ENCODE data around the gene RASSF7. TPM values are rescaled to one million over a fixed set of nuclear protein-coding genes. Genes with fewer than 3 reads are reported as not detected.

The RASSF7 gene
- polyA plus RNA-seq, 1 of the 3 experiments (the other 2 are of a cell fraction), result 19.8 TPM

DNA sequence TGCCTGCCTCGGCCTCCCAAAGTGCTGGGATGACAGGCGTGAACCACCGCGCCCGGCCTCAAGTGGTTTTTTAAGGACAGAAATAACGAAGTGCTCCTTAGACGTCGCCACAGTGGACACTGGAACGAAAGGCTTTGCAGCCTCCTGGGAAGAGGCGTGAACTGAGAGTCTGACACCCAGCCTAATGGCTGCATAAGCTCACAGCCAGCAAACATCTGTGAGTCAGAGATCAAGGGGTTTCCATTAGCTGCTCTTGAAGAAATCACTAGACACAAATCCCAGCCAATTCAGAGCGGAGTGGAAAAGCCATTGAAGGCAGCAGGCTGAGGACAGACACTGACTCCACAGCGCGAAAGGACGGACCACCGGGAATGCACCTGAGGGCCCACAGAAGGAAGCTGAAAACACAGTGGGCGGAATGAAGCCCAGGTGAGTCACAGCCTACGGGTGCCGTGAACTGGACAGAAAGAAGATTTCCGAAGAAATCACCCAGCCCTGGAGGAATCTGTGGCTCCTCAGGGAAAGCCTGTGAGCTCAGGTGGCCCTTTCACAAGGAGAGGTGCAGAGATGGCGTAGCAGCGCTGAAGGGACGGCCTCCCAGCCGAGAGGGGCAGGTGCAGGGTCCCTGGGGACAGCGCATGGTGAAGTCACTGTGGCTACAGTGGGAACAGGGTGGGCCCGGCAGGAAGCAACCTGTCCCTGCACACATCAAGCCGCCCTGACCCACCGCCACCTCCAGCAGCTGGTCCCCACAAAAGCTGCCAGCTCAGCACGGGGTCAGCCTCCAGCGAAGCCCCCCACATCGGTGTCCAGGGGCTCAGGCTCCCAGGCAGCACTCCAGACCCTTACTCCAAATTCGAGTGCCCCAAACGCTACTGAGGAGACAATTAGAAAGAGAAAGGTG is 11.8 kb upstream of the RASSF7 start:
- Histone ChIP-seq H3K79me2 (ENCODE audit: insufficient read depth) (no peaks in the 10 kb centered on the region), H3K9ac (no peak overlapping the region), H3F3A (replicated peaks; ENCODE audit: insufficient read depth) (no peaks in the 10 kb centered on the region), H3K4me3 (ENCODE audit: low read depth in 2 of 2, low read length in 1 of 2) (no peak overlapping the region), H4K20me1 (ENCODE audit: insufficient read depth) (no peaks in the 10 kb centered on the region), H3K36me3 (replicated peaks in 1 of 2; ENCODE audit: control insufficient read depth in 1 of 2, insufficient read depth in 2 of 2, low read length in 1 of 2) (no peaks in the 10 kb centered on the region), H3K4me2 (no peak overlapping the region), H3K9me3 (no peaks in the 10 kb centered on the region), H3K9me2 (no peaks in the 10 kb centered on the region), H2AFZ (ENCODE audit: low read depth) (no peak overlapping the region), H3K4me1 (ENCODE audit: control insufficient read depth in 1 of 2, insufficient read depth in 2 of 2, low read depth in 1 of 2, low read length in 1 of 2) (peaks cover 0 to 4% of the 10 kb centered on the region in 2 experiments; a peak in 1 of 4 replicates), H3K27me3 (ENCODE audit: insufficient read depth) (no peaks in the 10 kb centered on the region), H3K27ac (ENCODE audit: low read depth in 2 of 2, low read length in 1 of 2) (no peak overlapping the region)
- no peak for DNase-seq
- WGBS (ENCODE audit: low lambda C conversion rate), result 78% methylated on average over 30 of the region's 32 CpGs
- ChIA-PET CTCF (interaction anchor here (1.5 kb wide), 1 partner anchor 179 kb away, joined by 7 read pairs; no protein-coding TSS in a partner anchor), POLR2A (no interaction called here)
- TF ChIP-seq TCF12 (IDR thresholded peaks at IDR 0.05) (no peak), FOXJ3 (CRISPR knock-in tag; IDR thresholded peaks at IDR 0.05) (no peak), CHD2 (IDR thresholded peaks at IDR 0.05; ENCODE audit: low read length, partially characterized antibody) (no peak), GABPA (IDR thresholded peaks at IDR 0.05; ENCODE audit: low read depth) (no peak), TAF1 (IDR thresholded peaks at IDR 0.05; ENCODE audit: borderline replicate concordance, low read depth, low read length) (no peak), USF2 (IDR thresholded peaks at IDR 0.05; ENCODE audit: borderline replicate concordance, low read depth, low read length) (no peak), FOXM1 (IDR thresholded peaks at IDR 0.05; ENCODE audit: low read depth) (no peak), SIN3A (IDR thresholded peaks at IDR 0.05; ENCODE audit: borderline replicate concordance, low read depth, low read length) (no peak), RCOR1 (IDR thresholded peaks at IDR 0.05; ENCODE audit: low read length) (no peak), ZBTB33 (IDR thresholded peaks at IDR 0.05; ENCODE audit: borderline replicate concordance, low read depth) (no peak), GATA2 (CRISPR knock-in tag; IDR thresholded peaks at IDR 0.05) (no peak), MEF2A (IDR thresholded peaks at IDR 0.05; ENCODE audit: borderline replicate concordance, low read depth) (no peak), NFIC (IDR thresholded peaks at IDR 0.05; ENCODE audit: borderline replicate concordance) (no peak), ELF1 (IDR thresholded peaks at IDR 0.05) (no peak), NRF1 (IDR thresholded peaks at IDR 0.05; ENCODE audit: low read depth, low read length) (no peak), SMC3 (IDR thresholded peaks at IDR 0.05; ENCODE audit: low read depth, low read length) (no peak)
- TF ChIP-seq, protein P1, sequence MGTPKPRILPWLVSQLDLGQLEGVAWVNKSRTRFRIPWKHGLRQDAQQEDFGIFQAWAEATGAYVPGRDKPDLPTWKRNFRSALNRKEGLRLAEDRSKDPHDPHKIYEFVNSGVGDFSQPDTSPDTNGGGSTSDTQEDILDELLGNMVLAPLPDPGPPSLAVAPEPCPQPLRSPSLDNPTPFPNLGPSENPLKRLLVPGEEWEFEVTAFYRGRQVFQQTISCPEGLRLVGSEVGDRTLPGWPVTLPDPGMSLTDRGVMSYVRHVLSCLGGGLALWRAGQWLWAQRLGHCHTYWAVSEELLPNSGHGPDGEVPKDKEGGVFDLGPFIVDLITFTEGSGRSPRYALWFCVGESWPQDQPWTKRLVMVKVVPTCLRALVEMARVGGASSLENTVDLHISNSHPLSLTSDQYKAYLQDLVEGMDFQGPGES (IDR thresholded peaks at IDR 0.05; ENCODE audit: low read depth, low read length), result no peak
- TF ChIP-seq, protein P2, sequence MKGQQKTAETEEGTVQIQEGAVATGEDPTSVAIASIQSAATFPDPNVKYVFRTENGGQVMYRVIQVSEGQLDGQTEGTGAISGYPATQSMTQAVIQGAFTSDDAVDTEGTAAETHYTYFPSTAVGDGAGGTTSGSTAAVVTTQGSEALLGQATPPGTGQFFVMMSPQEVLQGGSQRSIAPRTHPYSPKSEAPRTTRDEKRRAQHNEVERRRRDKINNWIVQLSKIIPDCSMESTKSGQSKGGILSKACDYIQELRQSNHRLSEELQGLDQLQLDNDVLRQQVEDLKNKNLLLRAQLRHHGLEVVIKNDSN (IDR thresholded peaks at IDR 0.05; ENCODE audit: borderline replicate concordance, low read depth), result no peak
